Parathyroid adenoma (tissue), 2 donors: ENCODE results near the gene AUTS2.

ENCODE experiments used
- H2AFZ ChIP-seq: fragments of 300-600 bp; sonication (generic); one replicate; pipeline ENCODE4 v1.7.0; 2017; ENCODE audit warnings: antibody characterized with exemption, mild to moderate bottlenecking
- H3K27ac ChIP-seq: fragments of 300-600 bp; sonication (generic); one replicate; pipeline ENCODE4 v1.7.0; 2017
- H3K27me3 ChIP-seq: fragments of 300-600 bp; sonication (generic); one replicate; pipeline ENCODE4 v1.7.0; 2017; ENCODE audit warnings: low read length; ENCODE audit not compliant: control insufficient read depth, insufficient read depth
- H3K36me3 ChIP-seq: fragments of 300-600 bp; sonication (generic); one replicate; pipeline ENCODE4 v1.7.0; 2017; ENCODE audit warnings: low read length; ENCODE audit not compliant: control insufficient read depth, insufficient read depth
- H3K4me1 ChIP-seq: fragments of 300-600 bp; sonication (generic); one replicate; pipeline ENCODE4 v1.7.0; 2017; ENCODE audit warnings: control low read depth
- H3K4me2 ChIP-seq: fragments of 300-600 bp; sonication (generic); one replicate; pipeline ENCODE4 v1.7.0; 2017; ENCODE audit warnings: low read length
- H3K4me3 ChIP-seq: fragments of 300-600 bp; sonication (generic); one replicate; pipeline ENCODE4 v1.7.0; 2017; ENCODE audit warnings: low read depth, low read length
- H3K79me2 ChIP-seq: fragments of 300-600 bp; sonication (generic); one replicate; pipeline ENCODE4 v1.7.0; 2017; ENCODE audit warnings: control low read depth
- H3K9ac ChIP-seq: fragments of 300-600 bp; sonication (generic); one replicate; pipeline ENCODE4 v1.7.0; 2017; ENCODE audit warnings: mild to moderate bottlenecking
- H3K9me3 ChIP-seq: fragments of 300-600 bp; sonication (generic); one replicate; pipeline ENCODE4 v1.7.0; 2017; ENCODE audit warnings: low read length; ENCODE audit not compliant: control insufficient read depth
- TF ChIP-seq, protein P1 (sequence below): fragments of 300-600 bp; sonication (generic); IDR thresholded peaks from one replicate; pipeline ENCODE4 v1.7.0; 2017; ENCODE audit warnings: antibody characterized with exemption, mild to moderate bottlenecking
- donor health status: primary hyperparathyroidism.

AUTS2 gene

DNA sequence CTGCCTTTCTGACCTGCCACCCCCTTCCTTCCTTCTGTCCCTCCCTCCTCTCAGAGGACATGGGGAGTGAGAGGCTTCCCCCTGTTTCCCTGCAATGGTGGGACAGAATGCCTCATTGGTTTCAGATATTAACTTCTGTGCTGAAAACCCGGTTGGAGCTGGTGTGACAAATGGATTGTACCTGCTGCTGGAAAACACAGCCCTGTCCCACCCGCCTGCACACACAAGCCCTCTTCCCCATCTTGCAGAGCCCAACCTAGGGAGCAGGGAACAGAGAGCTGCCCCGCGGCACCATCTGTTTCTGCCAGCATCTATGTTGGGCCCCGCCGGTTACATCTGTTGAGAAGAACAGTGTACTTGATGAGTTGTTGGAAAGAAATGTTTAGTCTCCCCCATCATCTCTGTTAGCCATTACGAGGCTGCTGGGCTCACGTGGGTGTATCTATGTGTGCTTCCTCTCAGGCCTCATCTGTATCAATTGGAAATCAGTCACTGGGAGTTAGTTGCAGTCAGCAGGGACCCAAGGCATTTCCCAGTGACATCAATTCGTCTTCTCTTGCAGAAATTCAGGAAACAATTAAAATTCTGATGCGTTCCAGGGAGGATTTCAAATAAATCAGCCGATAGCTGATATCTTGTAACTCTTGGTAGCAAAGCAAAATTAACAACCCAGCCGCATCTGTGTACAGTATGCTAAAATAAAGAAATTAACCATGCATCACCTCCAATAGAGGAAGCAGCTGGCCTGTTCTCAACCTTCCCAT lies 808.1 kb downstream of the AUTS2 start:
- Histone ChIP-seq H3K27ac (no peak overlapping the region), H3K79me2 (no peaks in the 10 kb centered on the region), H2AFZ (no peak overlapping the region), H3K9ac (no peak overlapping the region), H3K9me3 (no peaks in the 10 kb centered on the region), H3K27me3 (no peaks in the 10 kb centered on the region), H3K4me2 (no peak overlapping the region), H3K36me3 (no peaks in the 10 kb centered on the region), H3K4me1 (no peaks in the 10 kb centered on the region), H3K4me3 (no peak overlapping the region)
- TF ChIP-seq, protein P1, sequence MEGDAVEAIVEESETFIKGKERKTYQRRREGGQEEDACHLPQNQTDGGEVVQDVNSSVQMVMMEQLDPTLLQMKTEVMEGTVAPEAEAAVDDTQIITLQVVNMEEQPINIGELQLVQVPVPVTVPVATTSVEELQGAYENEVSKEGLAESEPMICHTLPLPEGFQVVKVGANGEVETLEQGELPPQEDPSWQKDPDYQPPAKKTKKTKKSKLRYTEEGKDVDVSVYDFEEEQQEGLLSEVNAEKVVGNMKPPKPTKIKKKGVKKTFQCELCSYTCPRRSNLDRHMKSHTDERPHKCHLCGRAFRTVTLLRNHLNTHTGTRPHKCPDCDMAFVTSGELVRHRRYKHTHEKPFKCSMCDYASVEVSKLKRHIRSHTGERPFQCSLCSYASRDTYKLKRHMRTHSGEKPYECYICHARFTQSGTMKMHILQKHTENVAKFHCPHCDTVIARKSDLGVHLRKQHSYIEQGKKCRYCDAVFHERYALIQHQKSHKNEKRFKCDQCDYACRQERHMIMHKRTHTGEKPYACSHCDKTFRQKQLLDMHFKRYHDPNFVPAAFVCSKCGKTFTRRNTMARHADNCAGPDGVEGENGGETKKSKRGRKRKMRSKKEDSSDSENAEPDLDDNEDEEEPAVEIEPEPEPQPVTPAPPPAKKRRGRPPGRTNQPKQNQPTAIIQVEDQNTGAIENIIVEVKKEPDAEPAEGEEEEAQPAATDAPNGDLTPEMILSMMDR, result no peak

DNA sequence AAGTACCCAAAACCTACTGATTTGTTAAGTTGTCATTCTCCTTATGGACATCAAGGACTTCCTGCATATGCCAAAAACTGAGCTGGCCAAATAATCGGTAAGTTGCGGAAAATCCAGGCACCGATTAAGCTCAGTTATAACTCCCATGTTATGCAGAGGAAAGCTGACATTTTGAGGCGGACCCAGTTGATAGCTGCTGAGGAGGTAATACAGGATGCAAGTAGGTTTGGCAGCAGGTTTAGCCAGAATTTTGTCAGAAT lies 808.6 kb downstream of the AUTS2 start:
- no peaks in the 10 kb centered on the region for H3K27me3 ChIP-seq
- H3K79me2 ChIP-seq, result no peaks in the 10 kb centered on the region
- H2AFZ ChIP-seq, result no peak overlapping the region
- TF ChIP-seq, protein P1, result no peak
- no peaks in the 10 kb centered on the region for H3K9me3 ChIP-seq
- no peak overlapping the region for H3K4me2 ChIP-seq
- no peak overlapping the region for H3K27ac ChIP-seq
- H3K4me3 ChIP-seq, result no peak overlapping the region
- no peaks in the 10 kb centered on the region for H3K36me3 ChIP-seq
- no peaks in the 10 kb centered on the region for H3K4me1 ChIP-seq
- no peak overlapping the region for H3K9ac ChIP-seq

DNA sequence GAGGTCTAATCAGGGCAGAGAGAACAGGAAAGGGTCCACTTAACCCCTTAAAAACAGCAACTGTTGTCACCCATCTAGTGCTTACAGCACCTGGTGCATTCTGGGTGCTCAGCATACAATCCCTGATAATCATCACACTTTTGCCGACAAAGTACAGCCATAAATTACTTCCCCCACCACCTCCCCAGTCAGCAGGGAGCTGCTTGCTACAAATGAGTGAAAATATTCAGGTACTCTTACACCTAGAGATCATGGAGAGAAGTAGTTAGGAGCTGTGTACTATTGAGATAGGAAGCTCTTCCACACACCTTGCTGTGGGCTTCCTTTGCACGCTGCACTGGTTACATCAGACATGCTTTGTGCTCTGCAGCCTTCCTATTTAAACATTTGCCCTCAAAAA lies 810.2 kb downstream of the AUTS2 start:
- TF ChIP-seq, protein P1, result no peak
- no peaks in the 10 kb centered on the region for H3K36me3 ChIP-seq
- no peak overlapping the region for H2AFZ ChIP-seq

DNA sequence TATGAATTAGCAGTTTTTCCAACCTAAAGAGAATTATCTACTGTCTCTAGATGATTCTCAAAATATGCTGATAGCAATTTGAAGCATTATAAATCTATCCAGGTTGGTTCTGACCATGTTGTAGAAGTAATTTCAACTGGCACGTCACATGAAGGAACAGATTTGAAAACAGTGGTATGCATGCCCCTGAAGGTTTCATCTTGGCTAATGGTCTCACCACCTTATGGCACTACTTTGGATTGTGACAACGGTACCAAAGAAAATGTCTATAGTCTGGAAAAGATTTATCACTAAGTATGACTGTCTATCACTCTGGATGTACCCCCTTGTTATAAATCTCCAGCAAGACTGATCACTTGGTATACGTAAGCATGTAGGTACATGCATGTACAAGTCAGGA lies 810.6 kb downstream of the AUTS2 start:
- Histone ChIP-seq H3K79me2 (no peaks in the 10 kb centered on the region), H3K9me3 (no peaks in the 10 kb centered on the region), H3K9ac (no peak overlapping the region), H3K36me3 (no peaks in the 10 kb centered on the region), H3K4me1 (no peaks in the 10 kb centered on the region), H3K27ac (no peak overlapping the region), H3K27me3 (no peaks in the 10 kb centered on the region), H3K4me2 (no peak overlapping the region), H3K4me3 (no peak overlapping the region), H2AFZ (no peak overlapping the region)
- TF ChIP-seq, protein P1, result no peak

More for the DNA sequence above, 810.2 kb downstream of the AUTS2 start:
- Histone ChIP-seq H3K9ac (no peak overlapping the region), H3K27me3 (no peaks in the 10 kb centered on the region), H3K4me2 (no peak overlapping the region), H3K9me3 (no peaks in the 10 kb centered on the region), H3K4me1 (no peaks in the 10 kb centered on the region), H3K27ac (no peak overlapping the region), H3K4me3 (no peak overlapping the region), H3K79me2 (no peaks in the 10 kb centered on the region)

DNA sequence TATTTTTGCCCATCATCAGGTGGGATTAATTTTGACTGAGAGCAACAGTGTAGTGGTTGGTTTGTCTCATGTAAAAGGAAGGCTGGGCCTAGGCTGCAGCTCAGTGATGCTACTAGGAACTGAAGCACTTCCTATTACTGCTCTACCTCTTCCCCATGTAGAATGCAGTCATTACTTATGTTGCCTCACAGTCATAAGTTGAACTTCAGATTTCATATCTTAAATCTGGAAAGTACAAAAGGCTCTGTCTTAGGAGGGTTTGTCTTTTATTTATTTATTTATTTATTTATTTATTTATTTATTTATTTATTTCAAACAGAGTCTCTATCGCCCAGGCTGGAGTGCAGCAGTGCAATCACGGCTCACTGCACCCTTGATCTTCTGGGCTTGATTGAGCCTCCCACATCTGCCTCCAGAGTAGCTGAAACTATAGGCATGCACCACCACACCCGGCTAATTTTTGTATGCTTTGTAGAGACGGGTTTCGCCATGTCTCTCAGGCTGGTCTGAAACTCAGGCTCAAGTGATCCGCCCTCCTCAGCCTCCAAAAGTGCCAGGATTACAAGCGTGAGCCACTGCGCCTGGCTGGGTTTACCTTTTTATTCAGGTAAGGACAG lies 812.0 kb downstream of the AUTS2 start:
- no peak overlapping the region for H3K9ac ChIP-seq
- no peaks in the 10 kb centered on the region for H3K27me3 ChIP-seq
- no peak overlapping the region for H2AFZ ChIP-seq
- no peaks in the 10 kb centered on the region for H3K36me3 ChIP-seq
- no peak overlapping the region for H3K4me2 ChIP-seq
- H3K4me1 ChIP-seq, result no peaks in the 10 kb centered on the region
- no peaks in the 10 kb centered on the region for H3K79me2 ChIP-seq
- no peaks in the 10 kb centered on the region for H3K9me3 ChIP-seq
- TF ChIP-seq, protein P1, result no peak
- no peak overlapping the region for H3K4me3 ChIP-seq
- no peak overlapping the region for H3K27ac ChIP-seq
